HCT116 (cell line): Measurements from ENCODE around the gene ACOXL. TPM values are rescaled to one million over a fixed set of nuclear protein-coding genes. Genes with fewer than 3 reads are reported as not detected.

ENCODE experiments used
- ATAC-seq: fragments of 200-7000 bp; cut with Tn5 transposase; 2 replicates; pipeline ENCODE4 v1.9.1; 2020; ENCODE audit warnings: mild to moderate bottlenecking, moderate library complexity
- BruUV-seq: library from RNA; stranded (reverse); fragments of 400-500 nt; replicated peaks from 2 replicates; lab custom pipeline; 2021; lab: Mats Ljungman, UMichigan
- CTCF ChIA-PET: fragments of 300-600 bp; sonication (Branson Sonifier 250); formaldehyde crosslinking; loops from one replicate; lab custom pipeline; 2021; ENCODE audit warnings: antibody characterized with exemption; lab: Charles Lee
- POLR2A ChIA-PET: fragments of 300-600, 350-600 bp; sonication (Branson Sonifier 250); formaldehyde crosslinking; loops from one replicate; lab custom pipeline; 2021; ENCODE audit warnings: antibody characterized with exemption; lab: Charles Lee
- RAD21 ChIA-PET, 2 experiments: fragments of 300-600 bp; sonication (Branson Sonifier 250); formaldehyde crosslinking; loops; one replicate each; lab custom pipeline; 2023; ENCODE audit warnings: low total read pairs in 2 of 2; ENCODE audit not compliant: uncharacterized antibody in 2 of 2, unreplicated experiment in 2 of 2, low non-redundant PET in 1 of 2; lab: Charles Lee
- DNase-seq: peaks from one replicate; pipeline ENCODE4 v3.0.0-alpha.2; 2010; ENCODE audit warnings: low read depth, low spot score
- H2AFZ ChIP-seq: fragments of 200-600 bp; shearing (Covaris generic), sonication (generic); 2 replicates; pipeline ENCODE4 v1.6.1; 2017; ENCODE audit warnings: low read depth, mixed run types, mixed read lengths, antibody characterized with exemption, low read length; ENCODE audit not compliant: poor library complexity, severe bottlenecking
- H3K27ac ChIP-seq: 2 replicates; pipeline ENCODE4 v1.5.1; 2012; ENCODE audit warnings: low read depth, low read length
- H3K27me3 ChIP-seq: fragments of 200-600 bp; sonication (generic); 2 replicates; pipeline ENCODE4 v1.6.1; 2016; ENCODE audit warnings: mixed run types, low read length, mixed read lengths; ENCODE audit not compliant: insufficient read depth
- H3K36me3 ChIP-seq, 2 experiments: fragments of 200-500 bp in 1 of 2; fragments of 200-600 bp in 1 of 2; sonication (Bioruptor generic) in 1 of 2; sonication (generic) in 1 of 2; 2 replicates each; pipeline versions ENCODE4 v1.5.1 to v1.6.1; 2014 to 2016; ENCODE audit warnings: low read length in 2 of 2, inconsistent platforms in 1 of 2, mixed read lengths in 1 of 2, mixed run types in 1 of 2; ENCODE audit not compliant: insufficient read depth in 2 of 2, control insufficient read depth in 1 of 2
- H3K4me1 ChIP-seq, 2 experiments: fragments of 200-600 bp in 1 of 2; sonication (generic) in 1 of 2; 2 replicates each; pipeline versions ENCODE4 v1.5.1 to v1.6.1; 2012 to 2017; ENCODE audit warnings: low read length in 2 of 2, inconsistent platforms in 1 of 2, mild to moderate bottlenecking in 1 of 2, mixed read lengths in 1 of 2, mixed run types in 1 of 2, moderate library complexity in 1 of 2; ENCODE audit not compliant: insufficient read depth in 2 of 2, control insufficient read depth in 1 of 2
- H3K4me2 ChIP-seq: fragments of 200-600 bp; sonication (generic); 2 replicates; pipeline ENCODE4 v1.6.1; 2017; ENCODE audit warnings: mixed run types, low read length, mixed read lengths
- H3K4me3 ChIP-seq, 2 experiments: fragments of 200-600 bp in 1 of 2; sonication (generic) in 1 of 2; replicated peaks in 1 of 2; 2 replicates each; pipeline ENCODE4 v1.5.1; 2011 to 2016; ENCODE audit warnings: low read length in 2 of 2, control low read depth in 1 of 2, low read depth in 1 of 2, mild to moderate bottlenecking in 1 of 2, mixed read lengths in 1 of 2, mixed run types in 1 of 2
- H3K79me2 ChIP-seq: fragments of 200-600 bp; sonication (generic); 2 replicates; pipeline ENCODE4 v1.6.1; 2017; ENCODE audit warnings: mild to moderate bottlenecking, mixed run types, low read length, moderate library complexity, mixed read lengths; ENCODE audit not compliant: insufficient read depth
- H3K9ac ChIP-seq: fragments of 200-600 bp; sonication (generic); 2 replicates; pipeline ENCODE4 v1.6.1; 2016; ENCODE audit warnings: low read length, mixed read lengths
- H3K9me2 ChIP-seq: fragments of 200-600 bp; sonication (generic), shearing (Covaris generic); 2 replicates; pipeline ENCODE4 v1.6.1; 2017; ENCODE audit warnings: mixed run types, mild to moderate bottlenecking, moderate library complexity; ENCODE audit not compliant: insufficient read depth
- H3K9me3 ChIP-seq, 2 experiments: fragments of 200-500 bp in 1 of 2; fragments of 200-600 bp in 1 of 2; sonication (Bioruptor generic) in 1 of 2; sonication (generic) in 1 of 2; 2 replicates each; pipeline ENCODE4 v1.6.1; 2014 to 2017; ENCODE audit warnings: low read length in 2 of 2, mixed read lengths in 2 of 2, inconsistent platforms in 1 of 2, low read depth in 1 of 2, mild to moderate bottlenecking in 1 of 2, mixed run types in 1 of 2, moderate library complexity in 1 of 2; ENCODE audit not compliant: control insufficient read depth in 1 of 2, insufficient read depth in 1 of 2
- H4K20me1 ChIP-seq: fragments of 200-600 bp; sonication (generic), shearing (Covaris generic); 2 replicates; pipeline ENCODE4 v1.6.1; 2017; ENCODE audit warnings: mixed run types, mild to moderate bottlenecking, moderate library complexity; ENCODE audit not compliant: insufficient read depth
- CEBPB ChIP-seq: IDR thresholded peaks from 2 replicates; pipeline ENCODE4 v1.6.1; 2012; ENCODE audit warnings: low read depth
- EGR1 ChIP-seq: IDR thresholded peaks from 2 replicates; pipeline ENCODE4 v1.6.1; 2012; ENCODE audit warnings: low read depth
- ELF1 ChIP-seq: IDR thresholded peaks from 2 replicates; pipeline ENCODE4 v1.6.1; 2012; ENCODE audit warnings: low read depth, borderline replicate concordance
- EZH2phosphoT487 ChIP-seq: fragments of 200-600 bp; IDR thresholded peaks from 2 replicates; pipeline ENCODE4 v1.6.1; 2018; ENCODE audit warnings: antibody characterized with exemption, borderline replicate concordance
- FOSL1 ChIP-seq: IDR thresholded peaks from 2 replicates; pipeline ENCODE4 v1.6.1; 2012; ENCODE audit warnings: low read depth
- JUND ChIP-seq: IDR thresholded peaks from 2 replicates; pipeline ENCODE4 v1.6.1; 2012
- POLR2A ChIP-seq: IDR thresholded peaks from 2 replicates; pipeline ENCODE4 v1.7.0; 2011; ENCODE audit warnings: borderline replicate concordance; ENCODE audit not compliant: insufficient read depth, insufficient read length; ENCODE audit errors: extremely low read depth
- RAD21 ChIP-seq: IDR thresholded peaks from 2 replicates; pipeline ENCODE4 v1.6.1; 2012; ENCODE audit warnings: low read depth, mild to moderate bottlenecking
- SIN3A ChIP-seq: IDR thresholded peaks from 2 replicates; pipeline ENCODE4 v1.6.1; 2012; ENCODE audit warnings: low read depth
- SP1 ChIP-seq: IDR thresholded peaks from 2 replicates; pipeline ENCODE4 v1.6.1; 2012; ENCODE audit warnings: low read depth
- SRF ChIP-seq: IDR thresholded peaks from 2 replicates; pipeline ENCODE4 v1.6.1; 2012; ENCODE audit warnings: low read depth
- YY1 ChIP-seq: IDR thresholded peaks from 2 replicates; pipeline ENCODE4 v1.6.1; 2011; ENCODE audit warnings: low read length, low read depth, moderate library complexity, mild to moderate bottlenecking; ENCODE audit not compliant: insufficient replicate concordance; ENCODE audit errors: extremely low read depth
- ZFX ChIP-seq: fragments of 450-650 bp; IDR thresholded peaks from 2 replicates; pipeline ENCODE4 v1.6.1; 2017
- intact Hi-C: fragments of 100-400 bp; cut with micrococcal nuclease; formaldehyde crosslinking; loops from 2 replicates; pipeline ENCODE4 v1.10.0; 2022
- total RNA-seq: library from RNA; stranded (reverse); gene quantifications from one replicate; pipeline ENCODE4 v1.2.1, GENCODE V29; 2021; ENCODE audit not compliant: unreplicated experiment
- TF ChIP-seq, protein P1 (sequence below): IDR thresholded peaks from 2 replicates; pipeline ENCODE4 v1.6.1; 2011; ENCODE audit warnings: mild to moderate bottlenecking, low read length, moderate library complexity; ENCODE audit not compliant: insufficient replicate concordance; ENCODE audit errors: extremely low read depth

ACOXL gene
- total RNA-seq, 1 experiment from 2014 or later, result 5.5 TPM

DNA sequence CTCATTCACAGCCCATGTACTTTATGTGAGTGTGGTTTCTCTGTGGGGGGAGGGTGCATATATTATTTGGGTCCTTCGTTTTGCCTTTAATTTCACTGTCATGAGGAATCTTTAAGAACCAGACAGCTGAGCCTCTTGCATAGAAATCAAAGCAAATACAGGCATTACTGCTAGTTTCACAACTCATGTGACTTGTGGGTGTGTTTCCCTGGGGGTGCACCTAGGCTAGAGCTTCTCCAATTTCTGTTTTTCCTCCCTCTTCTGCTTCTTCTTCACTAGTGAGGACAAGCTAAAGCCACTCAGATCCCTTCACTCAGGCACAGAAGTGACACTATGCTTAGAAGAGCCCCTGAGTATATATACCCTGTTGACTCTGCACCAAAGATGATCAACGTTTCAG, 131.4 kb downstream of the ACOXL start:
- Histone ChIP-seq H3K9me2 (no peaks in the 10 kb centered on the region), H3K9ac (no peak overlapping the region), H4K20me1 (no peaks in the 10 kb centered on the region), H2AFZ (no peak overlapping the region), H3K79me2 (no peaks in the 10 kb centered on the region), H3K9me3 (no peaks in the 10 kb centered on the region), H3K27ac (no peak overlapping the region), H3K4me3 (no peak overlapping the region), H3K4me1 (peaks cover 0 to under 1% of the 10 kb centered on the region in 2 experiments; a peak in 1 of 4 replicates), H3K4me2 (no peak overlapping the region), H3K27me3 (no peaks in the 10 kb centered on the region), H3K36me3 (no peaks in the 10 kb centered on the region)
- DNase-seq, result no peak
- ATAC-seq, result no peak
- RAD21 ChIA-PET, result no interaction called here
- BruUV-seq, result no TSS peak
- TF ChIP-seq, protein P1, sequence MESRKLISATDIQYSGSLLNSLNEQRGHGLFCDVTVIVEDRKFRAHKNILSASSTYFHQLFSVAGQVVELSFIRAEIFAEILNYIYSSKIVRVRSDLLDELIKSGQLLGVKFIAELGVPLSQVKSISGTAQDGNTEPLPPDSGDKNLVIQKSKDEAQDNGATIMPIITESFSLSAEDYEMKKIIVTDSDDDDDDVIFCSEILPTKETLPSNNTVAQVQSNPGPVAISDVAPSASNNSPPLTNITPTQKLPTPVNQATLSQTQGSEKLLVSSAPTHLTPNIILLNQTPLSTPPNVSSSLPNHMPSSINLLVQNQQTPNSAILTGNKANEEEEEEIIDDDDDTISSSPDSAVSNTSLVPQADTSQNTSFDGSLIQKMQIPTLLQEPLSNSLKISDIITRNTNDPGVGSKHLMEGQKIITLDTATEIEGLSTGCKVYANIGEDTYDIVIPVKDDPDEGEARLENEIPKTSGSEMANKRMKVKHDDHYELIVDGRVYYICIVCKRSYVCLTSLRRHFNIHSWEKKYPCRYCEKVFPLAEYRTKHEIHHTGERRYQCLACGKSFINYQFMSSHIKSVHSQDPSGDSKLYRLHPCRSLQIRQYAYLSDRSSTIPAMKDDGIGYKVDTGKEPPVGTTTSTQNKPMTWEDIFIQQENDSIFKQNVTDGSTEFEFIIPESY, result no peak
- TF ChIP-seq ZFX (no peak), EGR1 (no peak), JUND (no peak)
- intact Hi-C loops, result no loop called here
- CTCF ChIA-PET, result no interaction called here
- POLR2A ChIA-PET, result no interaction called here

DNA sequence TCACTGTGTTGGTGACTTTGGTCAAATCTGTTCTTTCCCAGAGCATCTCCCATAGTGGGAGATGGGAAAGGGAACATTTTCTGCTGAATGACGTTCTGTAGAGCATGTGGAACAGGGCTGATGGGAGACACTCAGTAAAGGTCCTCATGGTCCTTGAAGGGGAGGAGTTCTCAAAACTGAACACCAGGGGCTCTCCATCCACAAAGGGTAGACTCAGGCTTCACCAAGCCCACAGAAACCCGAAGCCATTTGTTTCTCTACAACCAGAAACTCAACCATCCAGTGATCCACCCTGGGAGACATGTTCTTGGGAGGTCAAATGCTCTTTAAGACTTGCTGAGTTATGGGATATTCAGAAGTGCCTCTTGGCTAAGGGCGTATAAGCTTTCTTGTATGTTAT, 131.8 kb downstream of the ACOXL start:
- no peaks in the 10 kb centered on the region for H3K9me2 ChIP-seq
- no peak overlapping the region for H2AFZ ChIP-seq
- H3K27me3 ChIP-seq, result no peaks in the 10 kb centered on the region
- intact Hi-C loops, result no loop called here
- DNase-seq (no peak), ATAC-seq (peak; percentile 44; the same call in 1 of the 2 replicates)
- no peak overlapping the region for H3K27ac ChIP-seq
- ChIA-PET CTCF (no interaction called here), RAD21 (no interaction called here), POLR2A (no interaction called here)
- H3K4me2 ChIP-seq, result no peak overlapping the region
- H4K20me1 ChIP-seq, result no peaks in the 10 kb centered on the region
- H3K9ac ChIP-seq, result no peak overlapping the region
- no TSS peak for BruUV-seq
- no peaks in the 10 kb centered on the region for H3K9me3 ChIP-seq
- TF ChIP-seq YY1 (no peak), FOSL1 (no peak), JUND (no peak), RAD21 (no peak), EGR1 (no peak), EZH2phosphoT487 (no peak), POLR2A (no peak), SRF (no peak), CEBPB (no peak), ELF1 (no peak), SIN3A (no peak), SP1 (no peak)
- H3K79me2 ChIP-seq, result no peaks in the 10 kb centered on the region
- H3K4me3 ChIP-seq, result no peak overlapping the region
- H3K4me1 ChIP-seq, result peaks cover under 1 to 5% of the 10 kb centered on the region in 2 experiments; a peak in 3 of 4 replicates
- H3K36me3 ChIP-seq, result no peaks in the 10 kb centered on the region
